PC-9 (cell line): ENCODE data around the gene RABL2B.

ENCODE experiments used
- CTCF ChIP-seq: fragments of 200-600 bp; sonication (generic); conservative IDR thresholded peaks from 2 replicates; pipeline ENCODE4 v1.6.1; 2017; ENCODE audit warnings: mixed run types, antibody characterized with exemption, mild to moderate bottlenecking, moderate library complexity
- EZH2 ChIP-seq: fragments of 200-600 bp; sonication (generic); IDR thresholded peaks from 2 replicates; pipeline ENCODE4 v1.8.0; 2017; ENCODE audit warnings: antibody characterized with exemption, low read depth

GRCh38 chr22:50722048-50722701, 61.3 kb downstream of the RABL2B start:
- TF ChIP-seq EZH2 (no peak), CTCF (no peak)
